HepG2 (cell line): ENCODE measurements around the gene CDK12. TPM values are rescaled to one million over a fixed set of nuclear protein-coding genes. Genes with fewer than 3 reads are reported as not detected.

Experiments
- ATAC-seq: fragments of 200-7000 bp; cut with Tn5 transposase; 3 replicates; pipeline ENCODE4 v1.9.1; 2020; ENCODE audit warnings: mild to moderate bottlenecking, moderate library complexity
- BruUV-seq: library from RNA; stranded (reverse); fragments of 400-500 nt; replicated peaks from 2 replicates; lab custom pipeline; 2021; lab: Mats Ljungman, UMichigan
- CTCF ChIA-PET: fragments of 300-600 bp; formaldehyde crosslinking; extraction: SDS; loops from one replicate; lab custom pipeline; 2021; ENCODE audit warnings: low total read pairs, inconsistent platforms, low intra/inter-chr PET ratio; lab: Yijun Ruan, JAX
- POLR2A ChIA-PET: fragments of 350-600 bp; sonication (Branson Sonifier 250); formaldehyde crosslinking; loops from one replicate; lab custom pipeline; 2020; ENCODE audit warnings: antibody characterized with exemption, inconsistent platforms; lab: Yijun Ruan, JAX
- DNase-seq: peaks from one replicate; pipeline ENCODE4 v3.0.0-alpha.2; 2015; ENCODE audit warnings: low spot score
- FAIRE-seq: peaks from 3 replicates; lab custom pipeline; 2011; peaks lifted over from hg19 to GRCh38; lab: Jason Lieb, UNC
- H2AFZ ChIP-seq: one replicate; pipeline ENCODE4 v1.6.1; 2011; ENCODE audit warnings: low read length, inconsistent platforms
- H3K27ac ChIP-seq: fragments of 300-600 bp; 3 replicates; pipeline ENCODE4 v1.8.0; 2011; ENCODE audit warnings: mixed run types, mild to moderate bottlenecking, mixed read lengths, low read length, inconsistent platforms; ENCODE audit not compliant: insufficient read depth; ENCODE audit errors: extremely low read length
- H3K27me3 ChIP-seq, 2 experiments: fragments of 200-600 bp in 1 of 2; 2 replicates in 1 of 2; 3 replicates in 1 of 2; pipeline versions ENCODE4 v1.6.0 to v1.8.0; 2011; ENCODE audit warnings: low read length in 2 of 2, mild to moderate bottlenecking in 2 of 2, moderate library complexity in 2 of 2, inconsistent platforms in 1 of 2; ENCODE audit not compliant: insufficient read depth in 2 of 2, control insufficient read depth in 1 of 2
- H3K36me3 ChIP-seq, 2 experiments: fragments of 200-600 bp in 1 of 2; replicated peaks in 1 of 2; 2 replicates in 1 of 2; 3 replicates in 1 of 2; pipeline versions ENCODE4 v1.5.1 to v1.8.0; 2011; ENCODE audit warnings: low read length in 2 of 2, inconsistent platforms in 1 of 2; ENCODE audit not compliant: insufficient read depth in 2 of 2, control insufficient read depth in 1 of 2
- H3K4me1 ChIP-seq: 2 replicates; pipeline ENCODE4 v1.5.1; 2012; ENCODE audit warnings: low read length, inconsistent platforms; ENCODE audit not compliant: insufficient read depth
- H3K4me2 ChIP-seq: 2 replicates; pipeline ENCODE4 v1.6.0; 2011; ENCODE audit warnings: low read depth, low read length, inconsistent platforms
- H3K4me3 ChIP-seq, 3 experiments: fragments of 200-600 bp in 1 of 3; sonication (generic), shearing (Covaris generic) in 1 of 3; replicated peaks in 1 of 3; 2 replicates each; pipeline ENCODE4 v1.5.1; 2011 to 2016; ENCODE audit warnings: low read length in 3 of 3, inconsistent platforms in 2 of 3, low read depth in 2 of 3, mild to moderate bottlenecking in 2 of 3, control low read depth in 1 of 3, mixed read lengths in 1 of 3; ENCODE audit not compliant: insufficient read depth in 1 of 3
- H3K79me2 ChIP-seq: one replicate; pipeline ENCODE4 v1.6.1; 2011; ENCODE audit warnings: low read length, inconsistent platforms; ENCODE audit not compliant: insufficient read depth
- H3K9ac ChIP-seq: 2 replicates; pipeline ENCODE4 v1.6.0; 2011; ENCODE audit warnings: mild to moderate bottlenecking, low read depth, low read length, inconsistent platforms; ENCODE audit not compliant: insufficient read depth
- H3K9me3 ChIP-seq: 2 replicates; pipeline ENCODE4 v1.5.1; 2012; ENCODE audit warnings: mild to moderate bottlenecking, low read length
- H4K20me1 ChIP-seq: 2 replicates; pipeline ENCODE4 v1.6.0; 2011; ENCODE audit warnings: inconsistent platforms, mild to moderate bottlenecking, low read length, moderate library complexity; ENCODE audit not compliant: insufficient read depth
- BHLHE40 ChIP-seq: IDR thresholded peaks from 2 replicates; pipeline ENCODE4 v1.6.1; 2011; ENCODE audit warnings: low read length, improper control_type of control experiment
- KLF6 ChIP-seq: IDR thresholded peaks from 2 replicates; pipeline ENCODE4 v1.8.0; 2016; ENCODE audit warnings: missing biosample characterization, missing genetic modification reagents
- NFRKB ChIP-seq: fragments of 450-650 bp; IDR thresholded peaks from 2 replicates; pipeline ENCODE4 v1.6.1; 2017
- RBM22 ChIP-seq: fragments of 200-400 bp; formaldehyde crosslinking; optimal IDR thresholded peaks from 2 replicates; pipeline ENCODE3; 2017; ENCODE audit warnings: mild to moderate bottlenecking, low read length, moderate library complexity
- RELA ChIP-seq: sonication (generic); formaldehyde crosslinking; IDR thresholded peaks from 2 replicates; pipeline ENCODE4 v1.4.0; 2020; ENCODE audit warnings: missing genetic modification reagents
- REXO4 ChIP-seq: sonication (generic); formaldehyde crosslinking; IDR thresholded peaks from 2 replicates; pipeline ENCODE4 v1.8.0; 2022; ENCODE audit warnings: missing genetic modification reagents, mild to moderate bottlenecking, borderline replicate concordance
- SNRNP70 ChIP-seq: fragments of 200-400 bp; formaldehyde crosslinking; IDR thresholded peaks from 2 replicates; pipeline ENCODE4 v1.6.1; 2017; ENCODE audit warnings: mild to moderate bottlenecking, low read depth, low read length, moderate library complexity
- ZNF30 ChIP-seq: sonication (generic); formaldehyde crosslinking; IDR thresholded peaks from 2 replicates; pipeline ENCODE4 v1.5.0; 2020; ENCODE audit warnings: mild to moderate bottlenecking, missing genetic modification reagents
- ZNF468 ChIP-seq: sonication (generic); formaldehyde crosslinking; IDR thresholded peaks from 2 replicates; pipeline ENCODE4 v1.8.0; 2022; ENCODE audit warnings: mild to moderate bottlenecking, moderate library complexity, missing genetic modification reagents
- ZNF614 ChIP-seq: IDR thresholded peaks from 2 replicates; pipeline ENCODE4 v1.6.1; 2018; ENCODE audit warnings: missing biosample characterization, missing genetic modification reagents, inconsistent platforms, borderline replicate concordance
- WGBS: methylation state at CpG from one replicate; pipeline ENCODE4 v1.1.6; 2017; ENCODE audit warnings: low lambda C conversion rate; 5-methylcytosine and 5-hydroxymethylcytosine counted together
- in situ Hi-C: cut with HindIII; loops from 2 replicates; pipeline ENCODE4 v1.10.0; 2017; ENCODE audit warnings: low pct_unique_long_range_greater_than_20kb; ENCODE audit not compliant: extremely low pct_ligation_motif_present
- intact Hi-C: fragments of 100-400 bp; cut with micrococcal nuclease; formaldehyde crosslinking; loops from one replicate; pipeline ENCODE4 v1.10.0; 2022; ENCODE audit not compliant: unreplicated experiment
- polyA plus RNA-seq, 8 experiments: library from polyadenylated mRNA; depleted of rRNA in 3 of 8; stranded (reverse) in 7 of 8; unstranded in 1 of 8; fragments of >200 nt; fragmentation: Illumina TruSeq in 4 of 8; extraction: Trizol in 4 of 8; gene quantifications; 2 replicates each; pipeline versions ENCODE4 v1.2.1 to v1.2.3, GENCODE V29; 2011 to 2016; ENCODE audit warnings: low read depth in 4 of 8, missing spikeins in 1 of 8, mixed read lengths in 1 of 8; ENCODE audit not compliant: insufficient read depth in 1 of 8
- total RNA-seq, 5 experiments: library from RNA; depleted of rRNA; stranded (reverse); fragments of >200 nt; fragmentation: Illumina TruSeq; extraction: Trizol; gene quantifications; 2 replicates each; pipeline ENCODE4 v1.2.3, GENCODE V29; 2016; ENCODE audit warnings: low read depth in 1 of 5
- TF ChIP-seq, protein P1 (sequence below): IDR thresholded peaks from 2 replicates; pipeline ENCODE4 v1.6.1; 2016; ENCODE audit warnings: missing genetic modification reagents, missing compliant biosample characterization

The CDK12 gene
- total and polyA plus RNA-seq, 2 of the 13 experiments (the other 11 are each of a cell fraction or from before 2014, with no cell fraction given) = 24.0 to 88.6 TPM

DNA sequence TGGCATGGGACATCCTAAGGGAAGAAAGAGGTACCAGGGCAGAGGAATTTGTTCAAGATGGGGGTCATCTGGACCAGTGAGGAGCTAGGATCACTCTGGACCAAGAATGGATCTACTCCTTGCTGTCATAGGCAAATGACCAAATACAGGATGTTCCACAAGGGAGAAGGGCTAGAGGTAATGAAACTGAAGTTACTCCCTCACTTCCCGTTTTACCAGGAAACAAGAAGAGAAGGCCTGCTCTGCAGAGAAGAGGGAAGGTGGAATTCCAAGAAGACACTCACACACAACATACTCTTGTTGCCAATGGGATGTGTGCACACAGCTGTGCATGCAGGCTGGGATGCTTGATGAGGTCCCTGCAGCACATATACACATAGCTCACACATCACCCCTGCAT, 107.8 kb downstream of the CDK12 start:
- BruUV-seq = no TSS peak
- no peaks in the 10 kb centered on the region for H3K36me3 ChIP-seq
- peaks cover 4% of the 10 kb centered on the region; the same call in 1 of the 2 replicates for H3K4me1 ChIP-seq
- in situ Hi-C loops (no loop called here), intact Hi-C loops (no loop called here)
- H3K4me3 ChIP-seq = no peak overlapping the region
- no peak for ATAC-seq
- CTCF ChIA-PET = no interaction called here
- 37% methylated on average over 1 of the region's 1 CpG for WGBS
- no peak overlapping the region for H3K9ac ChIP-seq
- no peak for TF ChIP-seq RELA (CRISPR knock-in tag)
- no peaks in the 10 kb centered on the region for H3K79me2 ChIP-seq
- no peak for DNase-seq
- POLR2A ChIA-PET = no interaction called here
- H4K20me1 ChIP-seq = no peaks in the 10 kb centered on the region
- H3K4me2 ChIP-seq = no peak overlapping the region
- FAIRE-seq = no peak
- no peak overlapping the region for H3K27ac ChIP-seq
- H2AFZ ChIP-seq = no peak overlapping the region
- H3K9me3 ChIP-seq = no peaks in the 10 kb centered on the region
- peaks cover 0 to 4% of the 10 kb centered on the region in 2 experiments; a peak in 2 of 5 replicates for H3K27me3 ChIP-seq

DNA sequence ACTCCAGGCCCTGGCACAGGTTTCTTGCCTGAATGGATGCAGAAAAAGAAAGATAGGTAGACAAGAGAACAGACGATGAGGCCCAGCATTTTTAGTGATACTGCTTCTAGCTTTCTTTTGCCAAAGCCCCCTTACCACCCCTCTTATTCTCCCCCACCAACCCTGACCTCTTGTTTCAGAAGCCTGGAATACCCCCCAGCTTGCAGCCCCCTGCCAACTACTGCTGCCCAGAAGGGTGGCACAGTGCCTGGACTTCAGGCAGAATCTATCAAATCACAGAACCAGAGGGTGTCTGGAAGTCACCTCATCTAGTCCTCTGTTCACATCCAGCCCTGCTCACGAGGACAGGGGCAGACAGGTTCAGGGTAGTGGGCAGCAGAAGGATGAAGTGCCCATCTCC, 110.8 kb downstream of the CDK12 start:
- H2AFZ ChIP-seq = no peak overlapping the region
- H3K27ac ChIP-seq = no peak overlapping the region
- POLR2A ChIA-PET = no interaction called here
- no peak for TF ChIP-seq REXO4
- no peak for TF ChIP-seq ZNF614 (CRISPR knock-in tag)
- TF ChIP-seq SNRNP70 = no peak
- no peak for TF ChIP-seq RBM22
- TF ChIP-seq BHLHE40 = no peak
- no peak for TF ChIP-seq ZNF468 (CRISPR knock-in tag)
- no peak for TF ChIP-seq NFRKB
- no peak for TF ChIP-seq ZNF30 (CRISPR knock-in tag)
- no peak for TF ChIP-seq KLF6 (CRISPR knock-in tag)
- TF ChIP-seq, protein P1, sequence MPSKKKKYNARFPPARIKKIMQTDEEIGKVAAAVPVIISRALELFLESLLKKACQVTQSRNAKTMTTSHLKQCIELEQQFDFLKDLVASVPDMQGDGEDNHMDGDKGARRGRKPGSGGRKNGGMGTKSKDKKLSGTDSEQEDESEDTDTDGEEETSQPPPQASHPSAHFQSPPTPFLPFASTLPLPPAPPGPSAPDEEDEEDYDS = no peak
- in situ Hi-C loops = no loop called here
- no peaks in the 10 kb centered on the region for H3K36me3 ChIP-seq
- H3K79me2 ChIP-seq = no peaks in the 10 kb centered on the region
- CTCF ChIA-PET = no interaction called here
- whole genome bisulfite sequencing = 54% methylated on average over 2 of the region's 2 CpGs
- H3K27me3 ChIP-seq = peaks cover 0 to 17% of the 10 kb centered on the region in 2 experiments; a peak in 2 of 5 replicates
- FAIRE-seq (no peak), ATAC-seq (no peak), DNase-seq (no peak)
- no peak overlapping the region for H3K4me2 ChIP-seq
- H4K20me1 ChIP-seq = no peaks in the 10 kb centered on the region
- BruUV-seq = no TSS peak
- intact Hi-C loops = no loop called here
- H3K4me3 ChIP-seq = no peak overlapping the region
- no peaks in the 10 kb centered on the region for H3K9me3 ChIP-seq
- H3K4me1 ChIP-seq = peaks cover 15% of the 10 kb centered on the region
- H3K9ac ChIP-seq = no peak overlapping the region
